Calu3 (cell line): ENCODE data around the gene LYAR. TPM values are rescaled to one million over a fixed set of nuclear protein-coding genes. Genes with fewer than 3 reads are reported as not detected.

Source experiments
- BruUV-seq: library from RNA; stranded (reverse); fragments of 400-500 nt; replicated peaks from 2 replicates; lab custom pipeline; 2021; lab: Mats Ljungman, UMichigan
- CTCF ChIA-PET: fragments of 300-600 bp; sonication (Branson Sonifier 250); formaldehyde crosslinking; loops from one replicate; lab custom pipeline; 2022; ENCODE audit warnings: antibody characterized with exemption; lab: Charles Lee
- DNase-seq: peaks from one replicate; pipeline ENCODE4 v3.0.0; 2022
- H3K27ac Mint-ChIP-seq: one replicate; pipeline ENCODE4 v1.8.0; 2022; ENCODE audit warnings: mixed read lengths; ENCODE audit not compliant: unreplicated experiment
- H3K27me3 Mint-ChIP-seq: one replicate; pipeline ENCODE4 v1.8.0; 2022; ENCODE audit warnings: mixed read lengths; ENCODE audit not compliant: unreplicated experiment
- H3K36me3 Mint-ChIP-seq: one replicate; pipeline ENCODE4 v1.8.0; 2022; ENCODE audit warnings: mild to moderate bottlenecking, moderate library complexity, mixed read lengths; ENCODE audit not compliant: insufficient read depth, unreplicated experiment
- H3K4me1 Mint-ChIP-seq: one replicate; pipeline ENCODE4 v1.8.0; 2022; ENCODE audit warnings: mild to moderate bottlenecking, low read depth, mixed read lengths; ENCODE audit not compliant: unreplicated experiment
- H3K4me3 Mint-ChIP-seq: one replicate; pipeline ENCODE4 v1.8.0; 2022; ENCODE audit warnings: mild to moderate bottlenecking, low read depth, moderate library complexity, mixed read lengths; ENCODE audit not compliant: unreplicated experiment
- H3K9me3 Mint-ChIP-seq: one replicate; pipeline ENCODE4 v1.8.0; 2022; ENCODE audit warnings: low read depth, mixed read lengths; ENCODE audit not compliant: unreplicated experiment
- CTCF ChIP-seq: fragments of 200-600 bp; IDR thresholded peaks from one replicate; pipeline ENCODE4 v1.8.0; 2022; ENCODE audit warnings: antibody characterized with exemption; ENCODE audit not compliant: unreplicated experiment
- intact Hi-C: fragments of 100-400 bp; cut with micrococcal nuclease; formaldehyde crosslinking; loops from one replicate; pipeline ENCODE4 v1.10.0; 2022; ENCODE audit not compliant: unreplicated experiment
- total RNA-seq: library from RNA; stranded (reverse); gene quantifications from 2 replicates; pipeline ENCODE4 v1.2.3, GENCODE V29; 2022

Gene LYAR
- total RNA-seq, 1 experiment from 2014 or later, result 19.1 TPM

GRCh38 chr4:4320528-4320927 lies 30.6 kb upstream of the LYAR start:
- no peak overlapping the region for H3K27ac Mint-ChIP-seq
- no peaks in the 10 kb centered on the region for H3K9me3 Mint-ChIP-seq
- no peaks in the 10 kb centered on the region for H3K4me1 Mint-ChIP-seq
- intact Hi-C loops, result no loop called here
- no peak overlapping the region for H3K4me3 Mint-ChIP-seq
- H3K27me3 Mint-ChIP-seq, result no peaks in the 10 kb centered on the region
- TF ChIP-seq CTCF, result no peak
- DNase-seq, result no peak
- CTCF ChIA-PET, result no interaction called here
- no TSS peak for BruUV-seq
- no peaks in the 10 kb centered on the region for H3K36me3 Mint-ChIP-seq

- no peak overlapping the region for H3K4me3 Mint-ChIP-seq
- H3K4me1 Mint-ChIP-seq, result no peaks in the 10 kb centered on the region
- CTCF ChIA-PET, result no interaction called here
- no peak overlapping the region for H3K27ac Mint-ChIP-seq
- no peaks in the 10 kb centered on the region for H3K9me3 Mint-ChIP-seq
- BruUV-seq, result no TSS peak
- no peaks in the 10 kb centered on the region for H3K27me3 Mint-ChIP-seq
- H3K36me3 Mint-ChIP-seq, result no peaks in the 10 kb centered on the region
- intact Hi-C loops, result no loop called here
- no peak for DNase-seq
- TF ChIP-seq CTCF, result no peak
Observed at GRCh38 chr4:4317496-4318232, 27.7 kb upstream of the LYAR start.

GRCh38 chr4:4316150-4316495 lies 26.2 kb upstream of the LYAR start:
- no TSS peak for BruUV-seq
- H3K36me3 Mint-ChIP-seq, result no peaks in the 10 kb centered on the region
- H3K4me3 Mint-ChIP-seq, result no peak overlapping the region
- H3K4me1 Mint-ChIP-seq, result no peaks in the 10 kb centered on the region
- intact Hi-C loops, result no loop called here
- no peaks in the 10 kb centered on the region for H3K9me3 Mint-ChIP-seq
- CTCF ChIA-PET, result no interaction called here
- H3K27ac Mint-ChIP-seq, result no peak overlapping the region
- no peak for TF ChIP-seq CTCF
- DNase-seq, result no peak
- H3K27me3 Mint-ChIP-seq, result no peaks in the 10 kb centered on the region

- Mint-ChIP-seq H3K36me3 (no peaks in the 10 kb centered on the region), H3K4me3 (no peak overlapping the region), H3K27me3 (no peaks in the 10 kb centered on the region), H3K27ac (no peak overlapping the region), H3K9me3 (no peaks in the 10 kb centered on the region), H3K4me1 (no peaks in the 10 kb centered on the region)
- no peak for TF ChIP-seq CTCF
- CTCF ChIA-PET, result no interaction called here
- intact Hi-C loops, result no loop called here
- no TSS peak for BruUV-seq
- DNase-seq, result no peak
Observed at GRCh38 chr4:4315461-4316149, 25.7 kb upstream of the LYAR start.
